ENCODE measurements around the gene KIAA1671.

The KIAA1671 gene

DNA sequence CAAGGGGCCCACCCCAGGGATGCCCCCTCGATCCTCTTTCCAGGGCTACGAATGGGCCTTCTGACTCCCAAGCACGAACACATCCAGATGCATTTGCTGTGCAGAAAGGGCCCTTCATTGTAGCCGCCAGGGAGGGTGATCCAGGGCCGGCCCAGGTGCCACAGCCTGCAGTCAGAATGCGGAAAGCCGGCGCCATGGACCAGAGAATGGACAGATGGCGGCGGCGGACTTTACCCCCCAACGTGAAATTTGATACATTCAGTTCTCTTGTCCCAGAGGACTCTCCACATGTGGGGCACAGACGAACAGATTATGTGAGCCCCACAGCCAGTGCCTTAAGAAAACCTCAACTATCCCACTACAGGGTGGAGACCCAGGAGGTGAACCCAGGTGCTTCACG lies 87.2 kb downstream of the KIAA1671 start:
- no peak for DNase-seq (ENCODE audit: low read depth in 2 of 2)

DNA sequence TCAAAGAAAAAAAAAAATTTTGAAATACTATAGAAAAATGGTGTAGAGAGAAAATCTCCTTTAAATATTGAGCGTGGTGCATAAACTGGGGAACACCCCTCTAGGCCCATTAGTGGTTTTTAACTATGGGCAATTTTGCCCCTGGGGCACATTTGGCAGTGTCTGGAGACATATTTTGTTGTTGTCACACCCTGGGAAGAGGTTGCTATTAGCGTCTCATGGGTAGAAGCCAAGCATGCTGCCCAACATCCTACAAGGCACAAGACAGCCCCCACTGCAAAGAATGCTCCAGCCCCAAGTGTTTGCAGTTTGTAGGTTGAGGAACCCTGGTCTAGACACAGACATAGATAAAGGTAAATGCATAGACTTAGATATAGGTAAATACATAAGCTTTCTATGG lies 92.6 kb downstream of the KIAA1671 start:
- no peak for DNase-seq (ENCODE audit: low read depth in 2 of 2)

DNA sequence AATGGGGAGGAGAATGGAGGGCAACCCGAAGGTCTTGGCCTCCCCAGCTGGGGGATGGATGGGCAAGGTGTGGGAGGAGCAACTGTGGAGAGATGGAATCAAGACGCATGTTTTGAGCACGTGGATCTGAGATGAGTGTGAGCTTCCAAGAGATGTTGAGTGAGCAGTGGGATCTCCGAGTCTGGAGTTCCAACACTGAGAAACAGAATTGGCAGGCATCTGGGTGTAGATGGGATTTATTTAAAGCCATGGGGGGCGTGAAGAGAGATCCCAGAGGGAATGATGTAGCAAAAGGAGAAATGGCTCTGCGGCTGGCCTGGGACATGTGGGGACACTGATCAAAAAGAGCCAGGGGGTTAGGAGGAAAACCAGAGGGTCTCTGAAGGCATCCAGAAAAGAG lies 95.6 kb downstream of the KIAA1671 start:
- DNase-seq (ENCODE audit: low read depth in 2 of 2) = no peak

DNA sequence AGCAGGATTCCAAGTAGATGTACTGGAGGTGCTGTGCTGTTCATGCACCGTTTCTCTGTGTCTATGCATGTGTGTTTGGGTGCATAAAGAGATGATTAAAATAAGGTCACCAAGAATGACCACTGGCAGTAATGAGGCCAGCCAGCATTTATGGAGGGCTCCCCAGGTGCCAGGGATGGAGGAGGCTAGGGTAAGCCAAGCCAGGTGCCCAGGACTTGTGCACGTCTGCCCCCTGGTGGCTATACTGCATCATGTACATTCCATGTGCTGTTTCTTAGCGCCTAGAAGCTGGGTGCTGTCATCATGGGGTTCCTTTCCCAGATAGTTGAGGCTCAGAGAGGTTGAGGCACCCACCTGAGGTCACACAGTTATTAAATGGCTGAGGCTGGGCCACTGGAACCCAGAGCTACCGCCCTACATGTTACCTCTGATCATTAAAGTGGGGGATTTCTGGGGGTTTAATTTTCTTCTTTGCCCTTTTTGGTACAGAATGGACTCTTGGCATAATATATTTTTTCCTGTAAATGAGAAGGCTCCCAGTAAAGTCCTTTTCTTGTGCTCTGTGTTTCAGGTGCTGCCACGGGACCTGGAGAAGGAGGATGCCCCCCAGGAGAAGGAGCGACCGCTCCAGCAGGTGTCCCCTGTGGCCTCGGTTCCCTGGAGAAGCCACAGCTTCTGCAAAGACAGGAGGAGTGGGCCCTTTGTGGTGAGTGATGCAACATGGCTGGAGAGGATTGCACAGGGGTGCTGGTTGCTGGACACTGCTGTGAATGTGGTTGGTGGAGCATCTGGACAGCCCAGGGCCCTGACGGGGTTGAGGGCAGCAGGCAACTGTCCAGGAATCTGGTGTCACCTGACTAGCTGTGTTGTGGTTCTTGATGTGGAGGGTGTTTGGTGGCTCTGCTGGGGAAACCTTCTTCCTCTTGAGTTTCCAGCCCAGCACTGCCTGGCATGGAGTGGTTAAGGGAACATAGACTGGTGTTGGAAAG lies 96.4 kb downstream of the KIAA1671 start:
- DNase-seq (ENCODE audit: low read depth in 2 of 2) = no peak

DNA sequence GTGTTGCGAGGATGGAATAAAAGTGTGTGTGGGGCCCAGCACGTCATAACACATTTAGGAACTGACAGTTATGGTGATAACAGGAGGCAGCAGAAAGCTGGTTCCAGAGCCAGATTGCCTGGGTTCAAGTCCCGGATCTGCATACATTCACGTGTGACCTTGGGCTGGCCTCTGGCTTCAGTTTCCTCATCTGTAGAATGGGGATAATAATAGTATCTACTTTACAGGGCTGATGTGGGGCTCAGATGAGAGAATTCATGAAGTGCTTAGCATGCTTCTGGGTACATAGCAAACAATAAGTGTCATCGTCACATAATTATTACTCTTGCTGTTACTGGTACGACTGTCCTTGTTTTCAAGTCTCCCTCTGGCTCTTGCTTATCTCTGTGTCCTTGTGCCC lies 97.3 kb downstream of the KIAA1671 start:
- no peak for DNase-seq (ENCODE audit: low read depth in 2 of 2)

DNA sequence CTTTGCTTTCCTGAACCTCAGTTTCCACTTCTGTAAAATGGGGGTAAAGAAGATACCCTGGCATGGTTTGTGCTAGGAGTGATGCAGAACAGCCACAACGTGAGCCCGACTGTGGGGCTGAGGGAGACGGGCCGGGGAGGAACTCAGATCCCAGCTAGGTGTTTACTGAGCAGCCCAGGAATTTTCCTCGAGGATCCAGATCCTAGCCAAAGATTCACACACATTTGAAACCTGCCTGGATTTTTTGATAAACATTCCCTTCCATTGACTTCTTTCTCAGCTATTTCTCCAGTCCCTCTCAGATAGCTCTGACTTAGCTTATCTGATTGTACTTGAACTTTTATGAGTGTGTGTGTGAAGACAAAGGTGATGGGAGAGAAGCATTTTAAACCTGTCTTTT lies 98.0 kb downstream of the KIAA1671 start:
- DNase-seq (ENCODE audit: low read depth in 2 of 2) = no peak

DNA sequence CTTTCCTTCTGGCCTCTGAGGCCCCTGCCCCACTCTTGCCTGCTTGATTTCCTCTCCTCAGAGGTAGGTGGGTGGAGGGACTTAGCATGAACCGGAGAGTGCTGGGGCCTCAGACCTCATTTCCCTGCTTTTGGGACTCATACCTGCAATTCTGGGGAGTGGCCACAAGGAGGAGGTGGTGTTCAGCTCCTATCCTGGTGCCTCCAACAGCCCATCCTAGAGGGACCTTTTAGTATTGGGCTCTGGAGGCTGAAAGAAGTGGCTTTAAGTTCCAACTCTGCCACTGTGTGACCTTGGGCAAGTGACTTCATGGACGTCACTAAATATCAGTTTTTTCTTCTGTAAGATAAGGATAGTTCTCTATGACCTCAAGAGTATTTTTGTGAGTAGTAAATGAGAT lies 98.6 kb downstream of the KIAA1671 start:
- no peak for DNase-seq (ENCODE audit: low read depth in 2 of 2)

DNA sequence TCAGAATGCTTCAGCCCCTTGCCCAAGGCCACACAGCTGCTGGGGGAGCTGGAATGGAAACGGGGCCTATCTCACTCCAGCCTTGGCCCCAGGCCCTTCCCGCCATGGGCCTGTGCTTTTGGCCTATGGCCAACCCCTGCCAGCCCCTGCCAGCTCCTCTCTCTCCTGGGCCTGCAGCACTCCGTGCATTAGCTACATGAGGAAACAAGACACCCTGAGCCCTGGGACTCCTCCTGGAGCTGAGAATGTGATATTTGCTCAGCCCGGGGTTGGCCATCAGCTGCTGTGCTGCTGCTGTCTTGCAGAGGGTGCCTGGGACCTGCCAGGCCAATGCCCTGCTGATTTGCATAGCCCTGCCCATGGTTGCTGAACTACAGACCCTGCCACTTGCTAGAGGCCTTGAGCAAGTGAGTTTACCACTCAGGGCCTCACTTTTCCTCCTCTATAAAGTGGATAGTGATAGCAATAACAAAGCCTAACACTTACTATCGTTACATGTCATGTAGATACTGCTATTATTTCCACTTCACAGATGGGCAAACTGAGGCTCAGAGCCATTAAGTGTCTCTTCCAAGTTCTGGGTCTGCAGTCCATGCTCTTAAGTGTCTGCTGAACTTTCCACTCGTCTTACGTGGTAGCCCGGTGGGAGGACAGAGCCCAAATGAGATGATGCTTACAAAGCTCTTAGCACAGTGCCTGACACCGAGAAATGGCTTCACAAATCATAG lies 99.6 kb downstream of the KIAA1671 start:
- DNase-seq (ENCODE audit: low read depth in 2 of 2) = no peak

DNA sequence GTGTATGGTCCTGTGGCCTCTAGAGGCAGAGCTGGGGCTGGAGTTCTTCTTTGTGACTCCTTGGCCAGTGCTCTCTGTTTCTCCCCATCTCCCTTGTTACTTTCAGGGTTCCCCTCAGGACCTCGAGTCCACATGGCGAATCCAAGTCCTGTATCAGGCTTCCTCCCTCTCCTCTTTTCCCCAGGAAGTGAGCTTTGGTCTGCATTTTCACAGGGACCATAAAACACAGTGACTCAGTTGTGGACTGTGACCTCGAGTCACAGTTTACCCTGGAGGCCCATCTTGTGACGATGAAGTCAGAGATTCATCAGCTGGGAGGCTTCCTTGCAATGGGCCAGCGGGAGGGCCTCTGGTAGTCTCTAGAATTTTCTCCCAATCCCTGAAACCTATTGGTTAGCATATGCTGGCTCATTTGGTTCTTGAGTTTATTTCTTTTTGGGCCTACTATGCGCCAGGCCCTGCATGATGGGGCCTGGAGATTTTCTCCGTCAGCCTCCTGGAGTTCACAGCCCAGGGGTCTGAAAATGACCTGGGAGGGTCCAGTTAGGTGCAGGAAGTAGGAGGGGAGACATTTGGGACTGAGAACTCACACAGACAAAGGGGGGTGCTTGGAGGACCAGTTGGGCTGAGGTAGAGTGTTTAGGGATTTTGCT lies 100.8 kb downstream of the KIAA1671 start:
- DNase-seq (ENCODE audit: low read depth in 2 of 2) = no peak

DNA sequence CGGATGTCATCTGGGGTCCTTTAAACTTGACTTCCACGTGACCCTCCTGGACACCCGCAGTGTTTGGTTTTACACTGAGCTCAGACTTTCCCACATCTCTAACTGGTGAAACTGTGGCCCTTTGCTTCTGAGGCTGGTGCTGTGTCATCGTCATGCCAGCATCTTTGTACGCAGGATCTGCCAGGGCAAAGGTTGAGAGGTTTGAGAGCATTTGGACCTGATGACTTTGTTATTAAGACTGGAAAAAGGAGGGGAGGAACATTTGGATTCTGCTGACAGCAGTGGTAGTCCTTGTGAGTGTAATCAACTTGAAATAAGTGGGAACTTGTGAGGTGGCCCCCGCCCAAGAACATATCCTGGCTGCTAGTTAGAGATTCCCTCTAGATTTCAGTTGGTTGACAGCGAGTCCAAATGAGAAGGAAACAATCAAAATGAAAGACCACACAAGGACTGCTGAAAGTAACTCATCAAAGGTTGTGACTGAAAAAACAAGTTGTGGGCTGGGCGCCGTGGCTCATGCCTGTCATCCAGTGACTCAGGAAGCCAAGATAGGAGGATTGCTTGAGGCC lies 102.5 kb downstream of the KIAA1671 start:
- DNase-seq (ENCODE audit: low read depth in 2 of 2) = no peak

DNA sequence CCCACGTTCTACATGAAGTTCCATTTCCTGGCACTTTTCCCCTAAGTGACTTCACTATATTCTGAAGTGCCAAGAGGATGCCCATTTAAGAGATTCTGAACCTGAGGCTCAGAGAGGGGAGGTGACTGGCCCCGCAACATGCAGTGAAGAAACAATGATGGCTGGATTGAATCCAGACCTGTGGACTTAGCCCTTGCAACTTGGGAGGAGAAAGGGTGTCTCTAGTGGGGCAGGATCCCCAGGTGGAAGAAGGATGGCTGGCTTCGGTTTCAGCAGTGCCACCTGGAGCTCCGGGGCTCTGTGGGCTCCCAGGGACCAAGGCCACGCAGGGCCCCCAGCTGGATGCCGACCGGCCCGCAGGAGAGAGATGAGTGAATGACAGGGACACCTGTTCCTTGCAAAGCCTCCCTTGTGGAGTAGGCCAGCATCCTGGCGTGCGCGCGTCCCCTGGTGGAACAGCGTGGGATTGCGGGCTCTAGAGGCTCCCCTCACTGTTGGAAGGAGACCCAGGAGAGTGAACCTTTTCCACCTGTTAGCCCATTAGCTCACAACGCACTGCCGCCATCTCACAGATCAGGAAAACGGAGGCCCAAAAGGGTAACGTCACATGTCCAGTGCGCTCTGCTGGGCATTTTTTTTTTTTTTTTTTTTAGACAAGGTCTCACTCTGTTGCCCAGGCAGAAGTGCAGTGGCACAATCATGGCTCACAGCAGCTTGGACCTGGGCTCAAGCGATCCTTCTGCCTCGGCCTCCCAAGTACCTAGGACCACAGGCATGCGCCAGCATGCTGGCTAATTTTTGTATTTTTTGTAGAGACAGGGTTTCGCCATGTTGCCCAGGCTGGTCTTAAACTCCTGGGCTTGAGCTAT lies 104.7 kb downstream of the KIAA1671 start:
- no peak for DNase-seq (ENCODE audit: low read depth in 2 of 2)

DNA sequence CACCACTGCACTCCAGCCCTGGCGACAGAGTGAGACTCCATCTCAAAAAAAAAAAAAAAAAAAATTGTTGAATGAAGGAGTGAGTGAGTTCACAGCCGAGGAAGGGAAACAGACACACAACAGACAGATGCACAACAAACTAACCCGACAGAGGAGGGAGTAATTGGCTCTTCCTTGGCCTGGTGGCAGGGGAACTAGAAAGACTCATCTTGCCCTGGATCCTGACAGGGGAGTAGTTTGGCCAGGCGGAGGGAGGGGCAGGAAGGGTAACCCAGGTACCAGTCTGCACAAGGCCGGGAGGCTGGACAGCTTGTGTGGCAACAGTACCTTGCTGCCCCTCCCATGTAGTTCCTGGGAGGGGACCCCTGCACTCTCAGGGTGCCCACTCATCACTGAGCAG lies 106.9 kb downstream of the KIAA1671 start:
- DNase-seq (ENCODE audit: low read depth in 2 of 2) = no peak

DNA sequence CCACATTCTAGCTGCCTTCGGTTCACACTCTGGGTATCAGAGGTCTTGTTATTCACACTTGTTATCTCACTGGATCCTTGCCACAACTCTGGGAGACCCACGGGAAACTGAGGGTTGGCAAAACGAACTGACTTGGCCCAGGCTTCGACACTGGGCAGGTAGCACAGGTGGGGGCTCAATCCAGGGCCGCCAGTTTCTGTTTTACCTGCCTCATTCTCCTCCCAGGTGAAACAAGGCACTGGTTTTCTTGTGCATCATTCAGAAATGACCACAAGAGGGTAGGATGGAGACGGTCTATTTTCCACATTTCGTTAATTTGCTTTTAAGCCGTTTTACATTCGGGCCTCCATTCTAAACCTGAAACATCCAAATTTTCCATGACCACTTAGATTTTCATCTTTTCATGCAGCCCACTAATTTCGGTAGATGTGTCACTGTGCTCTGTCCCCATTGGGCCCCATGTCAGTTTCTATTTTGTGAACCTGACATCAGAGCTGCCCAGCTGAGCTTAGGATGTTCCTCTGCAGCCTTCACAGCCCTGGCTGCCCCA lies 108.1 kb downstream of the KIAA1671 start:
- DNase-seq (ENCODE audit: low read depth in 2 of 2) = no peak

DNA sequence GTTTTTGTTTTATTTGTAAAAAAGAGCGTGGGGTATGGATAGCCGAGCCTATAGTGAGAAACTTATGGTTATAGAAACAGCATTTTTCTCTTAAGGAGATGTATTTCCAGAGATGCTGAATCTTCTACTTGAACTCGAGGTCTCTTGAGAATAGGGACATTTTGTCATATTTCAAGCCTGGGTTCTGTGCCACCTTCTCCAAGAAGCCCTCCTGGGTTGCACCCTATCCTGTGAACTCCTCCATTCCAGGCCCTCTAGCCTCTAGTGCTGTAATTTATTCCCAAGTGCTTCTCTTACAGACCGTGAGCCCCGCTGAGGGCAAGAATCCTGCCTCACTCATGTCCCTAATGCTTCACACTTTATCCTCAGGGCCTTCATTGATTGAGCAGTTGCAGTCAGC lies 108.6 kb downstream of the KIAA1671 start:
- no peak for DNase-seq (ENCODE audit: low read depth in 2 of 2)

DNA sequence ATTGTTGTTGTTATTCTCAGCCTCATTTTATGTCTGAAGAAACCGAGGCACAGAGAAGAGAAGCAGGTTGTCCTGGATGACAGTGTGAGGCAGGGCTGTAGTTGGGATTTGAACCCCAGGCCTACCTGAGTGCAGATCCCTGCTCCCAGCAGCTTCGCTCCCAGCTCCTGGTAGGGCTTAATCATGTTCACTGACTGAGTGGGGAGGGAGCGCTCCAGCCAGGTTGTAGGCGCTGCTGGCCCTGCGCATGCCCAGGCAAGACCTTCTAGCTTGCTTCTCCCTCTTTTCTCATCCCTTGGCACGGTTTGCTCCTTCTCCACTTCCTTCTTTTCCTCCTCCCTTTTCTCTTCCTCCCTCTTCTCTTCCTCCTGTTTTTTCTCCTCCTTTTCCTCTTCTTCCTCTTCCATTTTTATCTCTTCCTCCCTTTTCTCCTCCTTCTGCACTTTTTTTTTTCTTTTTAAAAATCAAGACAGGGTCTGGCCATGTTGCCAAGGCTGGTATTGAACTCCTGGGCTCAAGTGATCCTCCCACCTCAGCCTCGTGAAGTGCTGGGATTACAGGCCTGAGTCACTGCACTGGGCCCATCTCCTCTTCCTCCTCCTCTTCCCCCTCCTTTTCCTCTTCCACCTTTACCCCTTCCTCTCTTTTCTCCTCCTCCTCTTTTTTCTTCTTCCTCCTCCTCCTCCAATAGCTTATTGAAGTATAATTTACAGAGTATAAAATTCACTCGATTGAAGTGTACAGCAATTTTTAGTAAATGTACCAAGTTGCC lies 109.3 kb downstream of the KIAA1671 start:
- no peak for DNase-seq (ENCODE audit: low read depth in 2 of 2)

DNA sequence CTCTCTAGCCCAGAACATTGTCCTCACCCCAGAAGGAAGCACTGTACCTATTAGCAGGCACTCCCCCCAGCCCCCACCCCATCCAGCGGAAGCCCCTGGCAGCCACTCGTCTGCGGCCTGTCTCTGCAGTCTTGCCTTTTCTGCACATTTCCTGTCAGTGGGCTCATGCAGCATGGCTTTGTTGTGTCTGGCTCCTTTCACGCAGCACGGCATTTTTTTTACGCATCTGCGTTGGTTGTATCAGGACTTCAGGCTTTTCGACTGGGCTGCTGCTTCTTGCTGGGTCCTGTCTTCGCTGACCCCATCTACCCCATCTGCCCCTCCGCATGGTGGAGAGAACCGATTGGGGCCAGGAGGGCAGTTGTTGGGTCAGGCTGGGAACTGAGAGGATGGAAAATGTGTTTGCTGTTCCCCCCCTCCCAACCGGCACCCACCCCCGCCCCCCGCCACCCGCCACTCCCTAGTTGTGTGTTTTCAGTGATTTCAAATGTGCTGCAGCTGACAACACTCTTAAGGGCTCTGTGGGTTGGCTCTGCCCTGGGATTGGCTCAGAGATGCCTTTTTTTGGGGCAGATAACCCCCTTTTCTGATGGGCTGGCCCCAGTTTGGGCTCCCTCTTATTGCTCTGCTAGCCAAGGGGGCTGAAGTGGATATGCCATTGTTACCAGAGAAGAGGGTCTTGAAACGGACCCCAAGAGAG lies 110.0 kb downstream of the KIAA1671 start:
- DNase-seq (ENCODE audit: low read depth in 2 of 2) = no peak

DNA sequence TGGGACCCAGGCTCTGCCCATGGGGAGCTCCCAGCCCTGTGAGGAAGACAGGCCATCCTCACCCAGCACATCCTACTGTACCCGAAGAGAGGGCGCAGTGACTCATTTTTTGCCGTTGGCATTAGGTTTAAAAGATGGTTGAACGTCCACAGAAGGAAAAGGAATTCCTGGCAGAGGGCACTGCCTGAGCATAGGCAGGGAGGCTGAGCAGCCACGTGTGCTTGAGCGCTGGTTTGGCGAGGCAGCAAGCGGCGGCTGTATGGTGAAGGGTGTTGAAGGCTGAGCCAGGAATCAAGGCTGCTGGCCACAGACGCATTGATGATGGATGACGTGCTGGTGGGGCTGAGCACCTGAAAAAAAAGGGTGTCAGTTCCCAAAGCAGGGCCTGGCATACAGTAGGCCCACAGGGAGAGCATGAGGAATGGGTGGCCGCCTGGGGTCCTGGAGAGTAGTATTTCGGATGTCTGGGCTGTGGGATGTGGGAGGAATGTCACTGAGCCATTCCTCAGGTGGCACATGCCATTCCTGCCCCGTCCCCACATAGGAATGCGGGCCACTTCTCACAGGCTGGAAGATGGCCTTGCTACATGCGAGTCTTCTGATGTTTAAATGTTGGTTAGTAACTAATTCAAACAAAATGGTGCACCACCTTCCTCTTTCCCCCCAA lies 112.5 kb downstream of the KIAA1671 start:
- DNase-seq (ENCODE audit: low read depth in 2 of 2) = no peak

DNA sequence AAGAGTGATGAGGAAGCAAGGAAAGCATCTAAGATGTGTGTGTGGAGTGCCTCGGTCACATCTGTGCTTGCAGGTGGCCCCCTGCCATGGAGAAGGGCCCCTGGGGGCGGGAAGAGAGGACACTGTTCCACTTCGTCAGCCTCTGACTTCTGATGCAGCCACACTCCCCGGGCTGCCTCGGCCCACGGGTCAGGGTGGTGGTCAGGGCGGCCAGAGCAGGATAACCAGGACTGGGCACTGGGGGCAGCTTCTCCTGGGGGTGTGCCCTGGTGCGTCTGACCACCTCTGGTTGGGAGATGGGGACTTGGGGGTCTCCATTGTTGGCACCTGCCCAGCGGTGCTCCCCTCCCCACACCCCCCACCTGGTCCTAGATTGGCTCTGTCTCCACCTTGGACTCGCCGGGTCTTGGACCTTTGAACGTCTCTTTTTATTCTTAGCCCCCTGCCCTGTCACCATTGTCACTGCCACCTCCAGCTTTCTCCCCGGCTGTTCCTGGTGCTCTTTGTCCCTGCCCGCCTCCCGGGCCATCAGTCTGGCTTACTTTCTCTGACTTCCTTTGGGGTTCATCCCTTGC lies 114.4 kb downstream of the KIAA1671 start:
- no peak for DNase-seq (ENCODE audit: low read depth in 2 of 2)
